Measurements from ENCODE around the gene LPCAT2. TPM values are rescaled to one million over a fixed set of nuclear protein-coding genes. Genes with fewer than 3 reads are reported as not detected.

Gene LPCAT2
- total RNA-seq, 1 donor from 2014 or later, result 2.2 TPM

GRCh38 chr16:55521792-55522191, 12.9 kb downstream of the LPCAT2 start:
- H3K4me3 Mint-ChIP-seq, result no peak overlapping the region
- no peaks in the 10 kb centered on the region for H3K36me3 Mint-ChIP-seq (ENCODE audit: low read depth)
- no peaks in the 10 kb centered on the region for H3K27me3 Mint-ChIP-seq (ENCODE audit: insufficient read depth)
- no peak for DNase-seq (ENCODE audit: low spot score)
- H3K4me1 Mint-ChIP-seq (ENCODE audit: low read depth), result no peaks in the 10 kb centered on the region
- peaks cover 10% of the 10 kb centered on the region for H3K9me3 Mint-ChIP-seq
- intact Hi-C loops (cut with micrococcal nuclease), result no loop called here
- no peak overlapping the region for H3K27ac Mint-ChIP-seq

GRCh38 chr16:55526441-55526840, 17.6 kb downstream of the LPCAT2 start:
- intact Hi-C loops (cut with micrococcal nuclease), result no loop called here
- H3K9me3 Mint-ChIP-seq, result peaks cover 10% of the 10 kb centered on the region
- peaks cover 2% of the 10 kb centered on the region for H3K27me3 Mint-ChIP-seq (ENCODE audit: insufficient read depth)
- H3K27ac Mint-ChIP-seq, result no peak overlapping the region
- H3K36me3 Mint-ChIP-seq (ENCODE audit: low read depth), result no peaks in the 10 kb centered on the region
- H3K4me1 Mint-ChIP-seq (ENCODE audit: low read depth), result no peaks in the 10 kb centered on the region
- no peak for DNase-seq (ENCODE audit: low spot score)
- no peak overlapping the region for H3K4me3 Mint-ChIP-seq

- intact Hi-C loops (cut with micrococcal nuclease), result no loop called here
- peaks cover 4% of the 10 kb centered on the region for H3K27me3 Mint-ChIP-seq (ENCODE audit: insufficient read depth)
- H3K4me1 Mint-ChIP-seq (ENCODE audit: low read depth), result no peaks in the 10 kb centered on the region
- no peak overlapping the region for H3K4me3 Mint-ChIP-seq
- H3K27ac Mint-ChIP-seq, result no peak overlapping the region
- no peaks in the 10 kb centered on the region for H3K9me3 Mint-ChIP-seq
- no peaks in the 10 kb centered on the region for H3K36me3 Mint-ChIP-seq (ENCODE audit: low read depth)
- DNase-seq (ENCODE audit: low spot score), result no peak
Measured at GRCh38 chr16:55527885-55528284, 19.0 kb downstream of the LPCAT2 start.

- no peaks in the 10 kb centered on the region for H3K4me1 Mint-ChIP-seq (ENCODE audit: low read depth)
- H3K9me3 Mint-ChIP-seq, result no peaks in the 10 kb centered on the region
- DNase-seq (ENCODE audit: low spot score), result no peak
- H3K36me3 Mint-ChIP-seq (ENCODE audit: low read depth), result no peaks in the 10 kb centered on the region
- no peak overlapping the region for H3K27ac Mint-ChIP-seq
- H3K4me3 Mint-ChIP-seq, result no peak overlapping the region
- intact Hi-C loops (cut with micrococcal nuclease), result no loop called here
- peaks cover 7% of the 10 kb centered on the region for H3K27me3 Mint-ChIP-seq (ENCODE audit: insufficient read depth)
Measured at GRCh38 chr16:55529018-55529417, 20.1 kb downstream of the LPCAT2 start.

- intact Hi-C loops (cut with micrococcal nuclease), result no loop called here
- no peak overlapping the region for H3K4me3 Mint-ChIP-seq
- H3K27me3 Mint-ChIP-seq (ENCODE audit: insufficient read depth), result peaks cover 7% of the 10 kb centered on the region
- no peak overlapping the region for H3K27ac Mint-ChIP-seq
- no peak for DNase-seq (ENCODE audit: low spot score)
- H3K36me3 Mint-ChIP-seq (ENCODE audit: low read depth), result no peaks in the 10 kb centered on the region
- no peaks in the 10 kb centered on the region for H3K4me1 Mint-ChIP-seq (ENCODE audit: low read depth)
- no peaks in the 10 kb centered on the region for H3K9me3 Mint-ChIP-seq
Measured at GRCh38 chr16:55530316-55530856, 21.5 kb downstream of the LPCAT2 start.

GRCh38 chr16:55532227-55532626, 23.4 kb downstream of the LPCAT2 start:
- DNase-seq (ENCODE audit: low spot score), result no peak
- Mint-ChIP-seq H3K27ac (no peak overlapping the region), H3K27me3 (ENCODE audit: insufficient read depth) (peaks cover 7% of the 10 kb centered on the region), H3K36me3 (ENCODE audit: low read depth) (no peaks in the 10 kb centered on the region), H3K4me1 (ENCODE audit: low read depth) (no peaks in the 10 kb centered on the region), H3K9me3 (no peaks in the 10 kb centered on the region), H3K4me3 (no peak overlapping the region)
- intact Hi-C loops (cut with micrococcal nuclease), result no loop called here

- intact Hi-C loops (cut with micrococcal nuclease), result no loop called here
- Mint-ChIP-seq H3K27me3 (ENCODE audit: insufficient read depth) (peaks cover 7% of the 10 kb centered on the region), H3K9me3 (no peaks in the 10 kb centered on the region), H3K4me3 (no peak overlapping the region), H3K4me1 (ENCODE audit: low read depth) (no peaks in the 10 kb centered on the region), H3K36me3 (ENCODE audit: low read depth) (no peaks in the 10 kb centered on the region), H3K27ac (no peak overlapping the region)
- DNase-seq (ENCODE audit: low spot score), result no peak
Measured at GRCh38 chr16:55534756-55535155, 25.9 kb downstream of the LPCAT2 start.

GRCh38 chr16:55539049-55539448, 30.2 kb downstream of the LPCAT2 start:
- H3K4me3 Mint-ChIP-seq, result no peak overlapping the region
- no peaks in the 10 kb centered on the region for H3K4me1 Mint-ChIP-seq (ENCODE audit: low read depth)
- H3K36me3 Mint-ChIP-seq (ENCODE audit: low read depth), result no peaks in the 10 kb centered on the region
- DNase-seq (ENCODE audit: low spot score), result no peak
- intact Hi-C loops (cut with micrococcal nuclease), result no loop called here
- H3K9me3 Mint-ChIP-seq, result no peaks in the 10 kb centered on the region
- no peak overlapping the region for H3K27ac Mint-ChIP-seq
- H3K27me3 Mint-ChIP-seq (ENCODE audit: insufficient read depth), result no peaks in the 10 kb centered on the region

- no peak overlapping the region for H3K27ac Mint-ChIP-seq
- no peaks in the 10 kb centered on the region for H3K27me3 Mint-ChIP-seq (ENCODE audit: insufficient read depth)
- no peak overlapping the region for H3K4me3 Mint-ChIP-seq
- no peaks in the 10 kb centered on the region for H3K9me3 Mint-ChIP-seq
- H3K4me1 Mint-ChIP-seq (ENCODE audit: low read depth), result no peaks in the 10 kb centered on the region
- H3K36me3 Mint-ChIP-seq (ENCODE audit: low read depth), result no peaks in the 10 kb centered on the region
- intact Hi-C loops (cut with micrococcal nuclease), result no loop called here
- no peak for DNase-seq (ENCODE audit: low spot score)
Measured at GRCh38 chr16:55539488-55539887, 30.6 kb downstream of the LPCAT2 start.

- no peaks in the 10 kb centered on the region for H3K9me3 Mint-ChIP-seq
- H3K27ac Mint-ChIP-seq, result no peak overlapping the region
- intact Hi-C loops (cut with micrococcal nuclease), result loop anchor here (5.0 to 10.0 kb wide), 2 partner anchors 162 to 305 kb away; no protein-coding TSS in a partner anchor
- no peaks in the 10 kb centered on the region for H3K27me3 Mint-ChIP-seq (ENCODE audit: insufficient read depth)
- no peak overlapping the region for H3K4me3 Mint-ChIP-seq
- no peaks in the 10 kb centered on the region for H3K4me1 Mint-ChIP-seq (ENCODE audit: low read depth)
- DNase-seq (ENCODE audit: low spot score), result no peak
- H3K36me3 Mint-ChIP-seq (ENCODE audit: low read depth), result no peaks in the 10 kb centered on the region
Measured at GRCh38 chr16:55540221-55540620, 31.3 kb downstream of the LPCAT2 start.

- H3K27me3 Mint-ChIP-seq (ENCODE audit: insufficient read depth), result no peaks in the 10 kb centered on the region
- H3K27ac Mint-ChIP-seq, result no peak overlapping the region
- no peaks in the 10 kb centered on the region for H3K36me3 Mint-ChIP-seq (ENCODE audit: low read depth)
- DNase-seq (ENCODE audit: low spot score), result no peak
- no peak overlapping the region for H3K4me3 Mint-ChIP-seq
- intact Hi-C loops (cut with micrococcal nuclease), result loop anchor here (1.0 to 10.0 kb wide), 3 partner anchors 77 to 302 kb away; no protein-coding TSS in a partner anchor
- no peaks in the 10 kb centered on the region for H3K4me1 Mint-ChIP-seq (ENCODE audit: low read depth)
- no peaks in the 10 kb centered on the region for H3K9me3 Mint-ChIP-seq
Measured at GRCh38 chr16:55542459-55543082, 33.7 kb downstream of the LPCAT2 start.

- Mint-ChIP-seq H3K9me3 (no peaks in the 10 kb centered on the region), H3K36me3 (ENCODE audit: low read depth) (no peaks in the 10 kb centered on the region)
Measured at GRCh38 chr16:55543472-55543871, 34.6 kb downstream of the LPCAT2 start.

GRCh38 chr16:55552621-55553020, 43.7 kb downstream of the LPCAT2 start:
- DNase-seq (ENCODE audit: low spot score), result no peak
- no peaks in the 10 kb centered on the region for H3K36me3 Mint-ChIP-seq (ENCODE audit: low read depth)
- H3K27ac Mint-ChIP-seq, result no peak overlapping the region
- no peak overlapping the region for H3K4me3 Mint-ChIP-seq
- intact Hi-C loops (cut with micrococcal nuclease), result no loop called here
- no peaks in the 10 kb centered on the region for H3K4me1 Mint-ChIP-seq (ENCODE audit: low read depth)
- no peaks in the 10 kb centered on the region for H3K9me3 Mint-ChIP-seq
- H3K27me3 Mint-ChIP-seq (ENCODE audit: insufficient read depth), result no peaks in the 10 kb centered on the region

More at GRCh38 chr16:55543472-55543871, 34.6 kb downstream of the LPCAT2 start:
- intact Hi-C loops (cut with micrococcal nuclease), result loop anchor here (1.0 to 10.0 kb wide), 3 partner anchors 78 to 301 kb away; no protein-coding TSS in a partner anchor
- Mint-ChIP-seq H3K4me1 (ENCODE audit: low read depth) (no peaks in the 10 kb centered on the region), H3K4me3 (no peak overlapping the region), H3K27me3 (ENCODE audit: insufficient read depth) (no peaks in the 10 kb centered on the region), H3K27ac (no peak overlapping the region)
- DNase-seq (ENCODE audit: low spot score), result no peak
